Jurkat, Clone E6-1 (cell line): ENCODE data around the gene SLC37A1. TPM values are rescaled to one million over a fixed set of nuclear protein-coding genes. Genes with fewer than 3 reads are reported as not detected.
"Not testable (repeated sequence)": the region's sequence is repeated elsewhere in the genome, so short reads cannot be mapped to it uniquely, and the experiment has no call there.

Experiments
- DNase-seq: peaks from one replicate; pipeline ENCODE4 v3.0.0-alpha.2; 2011; ENCODE audit warnings: low read depth, low spot score
- H3K4me3 ChIP-seq: 2 replicates; pipeline ENCODE4 v1.5.1; 2011; ENCODE audit warnings: mild to moderate bottlenecking, low read length, control low read depth, moderate library complexity
- polyA plus RNA-seq: library from polyadenylated mRNA; unstranded; fragments of >200 nt; gene quantifications from one replicate; pipeline ENCODE4 v1.2.1, GENCODE V29; 2012; ENCODE audit warnings: missing spikeins; ENCODE audit not compliant: insufficient read length, insufficient read depth

The SLC37A1 gene
- polyA plus RNA-seq, result 13.1 TPM

DNA sequence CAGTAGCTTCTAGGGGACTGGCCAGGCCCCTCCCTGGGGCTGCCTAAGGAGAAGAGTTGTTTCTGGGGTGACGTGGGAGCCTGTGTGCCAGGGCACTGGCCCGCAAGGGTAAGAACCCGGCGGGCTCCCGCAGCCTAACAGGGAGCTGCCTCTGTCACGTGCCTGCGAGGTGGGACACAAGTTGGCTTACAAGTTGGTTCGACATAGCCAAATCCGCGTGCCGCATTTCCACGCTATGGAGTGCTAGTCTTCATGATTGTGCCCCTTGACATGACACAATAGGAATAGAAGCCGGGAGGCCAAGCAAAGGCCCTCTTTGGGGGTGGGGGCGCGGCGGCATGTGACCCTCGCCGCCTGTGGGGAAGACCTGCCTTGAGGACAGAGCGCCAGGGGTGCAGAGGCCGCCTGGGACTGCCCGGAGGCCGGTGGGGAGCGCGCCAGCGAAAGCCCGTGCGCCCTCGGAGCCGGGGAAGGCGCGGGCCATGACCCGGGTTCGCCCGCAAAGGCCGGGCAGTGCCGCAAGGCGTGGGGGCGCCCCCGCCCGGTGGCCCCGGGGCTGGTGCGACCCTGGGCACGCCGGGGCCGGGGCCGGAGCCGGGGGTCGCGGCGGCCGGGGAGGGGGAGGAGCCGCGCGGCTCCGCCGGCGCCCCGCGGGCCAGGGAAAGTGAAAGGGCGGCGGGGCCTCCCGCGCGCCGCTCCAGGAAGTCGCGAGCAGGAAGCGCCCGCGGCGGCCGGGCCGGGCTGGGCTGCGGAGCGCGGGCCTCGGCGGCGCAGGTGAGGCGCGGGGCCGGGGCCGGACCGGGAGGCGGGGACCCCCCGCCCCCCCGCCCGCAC lies at the start of gene SLC37A1:
Gene SLC37A1, plus strand, starts transcription at position 702 of the 834 bp plus-strand sequence. CDS start 4,603 bp downstream, outside the sequence.
- H3K4me3 ChIP-seq, result peak within 1 kb of the TSS; percentile 62
- no peak for DNase-seq

DNA sequence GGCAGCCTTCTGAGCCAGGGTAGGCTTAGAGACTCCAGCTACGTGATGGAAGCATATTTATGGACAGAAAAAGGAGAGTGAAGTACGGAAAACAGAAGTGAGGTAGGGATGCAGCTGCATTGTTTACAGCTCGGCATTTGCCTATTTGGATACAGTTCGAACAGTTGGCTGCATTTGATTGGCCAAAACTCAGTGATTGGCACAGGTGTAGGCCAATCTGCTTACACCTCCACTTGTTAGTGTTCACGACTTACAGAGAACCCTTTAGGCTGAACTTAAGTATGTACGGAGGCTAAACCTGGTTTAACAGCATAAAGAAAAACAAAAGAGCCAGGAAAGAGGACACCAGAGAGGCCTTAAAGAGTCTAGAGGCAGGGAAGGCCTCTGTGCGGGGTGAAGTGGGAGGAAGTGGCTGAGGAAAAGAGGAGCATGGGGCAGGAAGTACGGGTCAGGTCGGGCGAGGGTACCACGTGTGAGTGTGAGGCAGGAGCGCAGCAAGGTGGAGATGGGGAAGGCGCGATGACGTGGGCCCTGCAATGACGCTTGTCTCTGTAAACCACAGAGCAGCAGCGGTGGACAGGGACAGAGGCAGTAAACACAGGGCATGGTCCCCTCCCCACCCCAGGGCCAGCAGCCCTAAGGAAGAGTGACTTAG lies 49.7 kb upstream of the SLC37A1 start:
- peak; percentile 96 for DNase-seq
- H3K4me3 ChIP-seq, result peak overlapping the region; percentile 23

DNA sequence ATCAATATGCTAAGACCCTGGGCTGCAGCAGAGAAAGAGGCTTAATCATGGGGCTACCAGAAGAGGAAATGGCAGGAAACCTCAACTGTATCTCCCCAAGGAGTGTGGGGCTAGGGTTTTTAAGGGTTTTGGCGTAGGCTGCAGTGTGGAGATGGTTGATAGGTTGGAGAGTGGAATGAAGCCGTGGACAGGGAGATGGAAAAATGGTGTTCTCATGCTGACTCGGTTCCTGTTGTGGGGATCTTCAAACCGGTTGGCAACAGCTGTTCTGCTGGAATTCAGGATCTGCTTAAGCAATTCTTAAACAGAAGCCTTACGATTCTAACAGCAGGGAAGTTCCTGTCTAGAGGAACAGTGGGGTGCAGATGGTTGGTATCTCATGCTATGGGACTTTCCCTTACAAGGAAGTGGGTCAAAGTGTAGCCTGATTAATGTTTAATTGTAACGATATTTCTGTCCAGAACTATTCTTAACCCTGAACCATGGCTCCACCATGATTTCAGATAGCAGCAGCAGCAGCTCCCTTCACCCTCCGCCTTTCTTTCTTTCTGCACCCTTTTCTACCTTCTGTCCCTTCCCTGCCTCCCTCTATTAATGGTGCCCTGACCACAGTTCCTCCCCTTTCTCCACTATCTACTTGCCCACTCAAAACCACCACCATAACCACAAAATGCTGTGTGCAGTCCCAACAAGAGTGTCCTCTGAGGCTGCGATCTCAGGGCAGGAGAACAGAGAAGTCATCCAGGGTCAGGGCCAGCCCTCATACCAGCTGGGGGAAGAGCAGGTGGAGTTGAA lies 48.4 kb upstream of the SLC37A1 start:
- peak; percentile 47 for DNase-seq
- H3K4me3 ChIP-seq, result no peak overlapping the region

DNA sequence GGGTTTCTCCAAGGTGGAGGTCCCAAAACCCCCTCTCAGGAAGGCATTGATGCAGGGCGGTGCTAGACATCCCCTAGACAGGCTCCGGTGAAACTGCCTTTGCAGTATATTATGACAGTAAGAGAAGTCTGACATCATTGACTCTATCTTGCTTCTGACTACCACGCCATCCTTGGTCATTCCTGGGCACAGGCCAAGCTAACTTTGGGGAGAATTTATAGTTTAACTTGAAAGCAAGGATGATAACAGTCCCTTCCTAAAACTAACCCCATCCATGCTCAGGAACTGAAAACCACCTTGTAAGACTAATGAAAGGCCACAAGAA lies 47.9 kb upstream of the SLC37A1 start:
- H3K4me3 ChIP-seq, result no peak overlapping the region
- DNase-seq, result no peak

DNA sequence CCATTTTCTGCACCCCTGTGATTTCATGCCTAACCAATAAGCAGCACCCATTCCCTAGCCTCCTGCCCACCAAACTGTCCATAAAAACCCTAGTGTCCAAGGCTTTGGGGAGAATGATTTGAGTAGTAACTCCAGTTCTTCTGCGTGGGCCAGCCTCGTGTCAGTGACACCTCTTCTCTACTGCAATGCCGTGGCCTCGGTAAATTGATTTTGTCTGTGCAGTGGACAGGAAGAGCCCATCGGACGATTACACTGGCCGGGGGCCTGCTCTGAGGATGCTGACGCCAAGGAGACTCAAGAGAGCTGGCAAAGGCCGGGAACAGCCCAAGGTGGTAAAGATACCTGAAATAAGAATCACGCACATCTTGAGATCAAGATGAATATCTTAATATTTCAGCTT lies 47.0 kb upstream of the SLC37A1 start:
- no peak overlapping the region for H3K4me3 ChIP-seq
- DNase-seq, result no peak

DNA sequence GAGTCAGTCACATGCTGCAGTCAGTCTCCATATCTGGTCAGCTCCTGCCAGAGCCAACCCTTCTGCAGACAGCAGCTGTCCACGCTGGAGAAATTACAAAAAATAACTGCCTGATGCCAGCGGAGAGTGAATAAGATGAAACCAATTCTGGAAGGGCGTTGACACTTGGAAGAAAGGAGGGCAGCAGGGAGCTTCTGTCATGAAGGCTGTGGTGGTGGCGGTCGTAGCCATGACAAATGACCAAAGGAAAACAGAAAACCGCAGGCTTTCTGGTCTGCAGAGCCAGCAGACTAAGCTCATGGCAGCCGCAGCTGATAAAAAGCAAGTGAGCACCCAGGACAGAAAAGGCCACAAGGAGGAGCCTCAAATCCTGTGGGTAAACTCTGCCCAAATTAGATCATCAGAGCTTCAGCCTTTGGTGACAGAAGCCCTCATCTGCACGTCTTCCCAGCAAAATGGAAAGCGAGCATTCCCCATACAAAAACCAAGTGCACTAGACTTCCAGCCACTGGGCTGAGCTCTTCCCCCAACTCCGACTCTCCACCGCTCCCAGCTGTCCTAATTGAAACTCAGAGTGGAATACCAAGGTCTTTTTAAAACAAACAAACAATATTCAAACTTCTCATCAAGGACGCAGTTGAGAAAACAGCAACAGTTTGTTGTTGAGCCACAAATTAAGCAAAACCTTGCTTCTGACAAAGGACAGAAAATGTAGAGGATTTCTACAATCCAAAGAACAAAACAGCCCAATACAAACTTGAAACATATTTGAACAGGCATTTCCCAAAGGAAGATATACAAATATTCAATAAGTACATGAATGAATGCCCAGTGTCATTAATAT lies 46.3 kb upstream of the SLC37A1 start:
- no peak overlapping the region for H3K4me3 ChIP-seq
- peak; percentile 57 for DNase-seq

DNA sequence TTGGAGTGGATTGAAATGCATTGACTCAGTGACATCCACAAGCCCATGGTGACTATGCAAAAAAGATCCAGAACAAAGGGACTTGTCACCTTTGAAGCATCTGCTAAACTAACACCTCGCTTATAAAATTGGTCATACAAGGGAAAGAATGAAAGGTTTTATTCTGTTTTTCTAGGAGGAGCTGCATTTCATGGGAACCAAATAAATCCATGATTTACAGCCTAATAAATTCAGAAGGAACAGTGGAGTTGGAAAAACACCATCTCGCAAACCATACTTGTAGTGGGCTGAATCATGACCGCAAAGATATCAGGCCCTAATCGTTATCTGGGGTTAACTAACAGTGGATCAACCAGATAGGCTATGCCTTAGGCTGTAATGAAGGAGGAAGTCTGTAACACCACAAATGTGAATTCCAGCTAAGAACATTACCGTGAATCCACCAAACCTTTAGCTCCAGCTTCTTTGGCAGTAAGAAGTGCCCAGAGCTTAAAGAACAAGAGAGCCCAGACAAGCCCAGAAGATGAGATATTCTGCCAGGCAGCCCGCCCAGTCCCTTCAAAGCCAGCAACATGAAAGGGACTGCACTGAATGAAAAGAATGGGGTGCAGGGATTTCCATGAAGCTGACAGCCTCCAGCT lies 45.0 kb upstream of the SLC37A1 start:
- DNase-seq, result no peak
- H3K4me3 ChIP-seq, result no peak overlapping the region

DNA sequence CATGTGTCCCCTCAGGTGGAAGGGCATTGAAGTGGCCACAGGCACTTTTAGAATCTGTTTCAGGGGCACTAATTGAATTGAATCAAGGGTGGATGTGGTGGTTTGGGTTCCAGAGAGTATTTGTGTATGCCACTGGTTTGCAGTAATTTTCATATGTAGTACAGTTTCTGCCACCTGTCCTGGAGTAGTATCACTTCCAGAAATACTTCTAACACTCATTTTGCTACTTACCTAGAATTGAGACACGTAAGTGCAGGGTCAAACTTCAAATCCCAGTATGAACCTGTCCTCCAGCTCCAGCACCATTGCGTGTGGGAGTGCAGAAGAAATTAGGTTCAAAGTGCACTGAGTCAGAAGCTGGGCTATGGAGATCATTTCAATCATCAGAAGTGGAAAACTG lies 44.4 kb upstream of the SLC37A1 start:
- no peak for DNase-seq
- H3K4me3 ChIP-seq, result no peak overlapping the region

DNA sequence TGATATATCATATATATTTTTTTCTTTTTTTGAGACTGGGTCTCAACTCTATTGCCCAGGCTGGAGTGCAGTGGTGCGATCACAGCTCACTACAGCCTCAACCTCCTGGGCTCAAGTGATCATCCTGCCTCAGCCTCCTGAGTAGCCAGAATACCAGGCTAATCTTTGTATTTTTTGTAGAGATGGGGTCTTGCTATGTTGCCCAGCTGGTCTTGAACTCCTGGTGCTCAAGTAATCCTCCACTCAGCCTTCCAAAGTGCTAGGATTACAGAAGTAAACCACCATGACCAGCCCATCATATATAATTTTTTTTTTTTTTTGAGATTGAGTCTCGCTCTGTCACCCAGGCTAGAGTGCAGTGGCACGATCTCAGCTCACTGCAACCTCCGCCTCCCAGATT lies 43.9 kb upstream of the SLC37A1 start:
- DNase-seq, H3K4me3 ChIP-seq: not testable (repeated sequence)

DNA sequence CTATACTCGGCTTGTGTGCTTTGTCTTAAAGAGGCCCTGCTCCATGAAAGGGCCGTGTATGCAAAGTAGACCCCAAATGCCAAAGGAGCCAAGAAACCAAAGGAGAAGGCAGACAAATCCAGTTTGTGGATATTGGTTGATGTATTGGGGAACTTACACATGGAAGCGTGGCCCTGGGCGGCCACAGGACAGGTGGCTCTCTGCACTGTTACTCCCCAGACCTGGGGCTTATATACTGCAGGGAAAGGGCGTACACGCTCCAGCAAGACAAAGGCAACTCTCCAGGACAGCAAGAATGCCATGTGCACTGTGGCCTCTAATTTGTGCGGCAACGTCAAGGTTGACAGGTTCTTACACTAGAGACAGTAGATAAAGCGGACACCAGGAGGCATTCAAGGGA lies 42.4 kb upstream of the SLC37A1 start:
- no peak overlapping the region for H3K4me3 ChIP-seq
- DNase-seq, result no peak

DNA sequence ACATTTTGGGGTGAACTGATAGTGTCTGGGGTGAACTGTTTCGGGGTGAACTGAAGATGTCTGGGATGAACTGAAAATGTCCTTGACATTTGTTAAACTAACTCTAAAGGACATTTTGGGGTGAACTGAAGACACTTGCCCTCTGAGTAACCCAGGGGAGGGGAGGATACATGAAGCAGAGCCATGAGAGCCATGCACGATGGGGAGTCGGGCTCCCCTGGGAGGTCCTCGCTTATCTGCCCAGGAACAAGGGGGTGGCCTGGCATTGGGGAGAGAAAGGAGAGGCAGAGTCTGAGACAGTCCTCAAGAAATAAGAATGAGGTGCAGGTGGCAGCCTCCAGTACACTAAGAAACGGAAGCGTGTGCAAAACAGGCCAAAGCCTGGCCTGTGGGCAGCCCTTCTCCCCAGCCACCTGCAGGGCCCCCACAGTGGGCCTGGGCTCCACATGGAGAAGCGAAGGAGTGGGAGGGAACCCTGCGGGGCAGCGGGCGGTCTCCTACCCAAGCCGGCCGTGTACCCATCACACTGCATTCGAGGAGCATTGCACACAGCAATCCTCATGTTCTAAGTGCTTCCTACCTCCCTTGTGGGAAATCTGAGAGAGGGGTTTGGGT lies 41.8 kb upstream of the SLC37A1 start:
- no peak overlapping the region for H3K4me3 ChIP-seq
- DNase-seq, result no peak

DNA sequence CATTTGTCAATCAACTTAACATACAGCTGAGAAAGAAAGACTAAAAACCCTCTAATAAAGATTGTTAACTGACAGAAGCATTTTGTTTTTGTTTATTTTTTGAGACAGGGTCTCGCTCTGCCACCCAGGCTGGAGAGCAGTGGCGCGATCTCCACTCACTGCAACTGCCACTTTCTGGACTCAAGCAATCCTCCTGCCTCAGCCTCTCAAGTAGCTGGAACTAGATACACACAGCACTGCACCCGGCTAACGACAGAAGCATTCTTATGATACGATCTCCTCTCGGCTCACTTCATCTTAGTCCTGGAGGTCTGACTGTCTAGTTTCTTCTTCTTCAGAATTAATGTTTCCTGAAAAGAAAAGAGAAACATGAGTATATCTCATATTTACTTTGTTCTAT lies 41.1 kb upstream of the SLC37A1 start:
- DNase-seq, result no peak
- H3K4me3 ChIP-seq, result no peak overlapping the region

DNA sequence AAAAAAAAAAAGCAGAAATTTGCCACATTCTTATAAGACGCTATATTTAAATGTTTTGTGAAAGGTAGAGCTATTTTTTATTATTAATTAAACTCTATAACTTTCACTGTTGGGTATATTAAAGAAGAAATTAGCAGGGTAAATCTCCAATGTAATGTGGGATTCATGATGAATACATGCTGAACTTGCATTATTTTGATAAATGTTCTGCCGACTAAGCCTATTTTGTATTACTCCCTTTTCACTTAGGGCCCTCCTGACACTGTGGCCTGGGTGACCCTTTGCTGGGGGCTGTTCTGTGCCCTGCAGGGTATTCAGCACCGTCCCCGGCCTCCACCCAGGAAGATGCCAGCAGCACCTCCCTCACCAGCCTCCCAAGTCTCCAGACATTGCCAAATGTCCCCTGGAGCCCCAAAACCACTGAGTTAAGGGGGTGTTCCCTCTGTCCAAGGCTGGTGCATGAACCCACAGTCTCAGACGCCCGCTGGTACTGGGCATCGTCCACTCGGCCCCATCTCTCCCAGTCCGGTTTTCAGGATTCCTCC lies 40.1 kb upstream of the SLC37A1 start:
- DNase-seq, result no peak

DNA sequence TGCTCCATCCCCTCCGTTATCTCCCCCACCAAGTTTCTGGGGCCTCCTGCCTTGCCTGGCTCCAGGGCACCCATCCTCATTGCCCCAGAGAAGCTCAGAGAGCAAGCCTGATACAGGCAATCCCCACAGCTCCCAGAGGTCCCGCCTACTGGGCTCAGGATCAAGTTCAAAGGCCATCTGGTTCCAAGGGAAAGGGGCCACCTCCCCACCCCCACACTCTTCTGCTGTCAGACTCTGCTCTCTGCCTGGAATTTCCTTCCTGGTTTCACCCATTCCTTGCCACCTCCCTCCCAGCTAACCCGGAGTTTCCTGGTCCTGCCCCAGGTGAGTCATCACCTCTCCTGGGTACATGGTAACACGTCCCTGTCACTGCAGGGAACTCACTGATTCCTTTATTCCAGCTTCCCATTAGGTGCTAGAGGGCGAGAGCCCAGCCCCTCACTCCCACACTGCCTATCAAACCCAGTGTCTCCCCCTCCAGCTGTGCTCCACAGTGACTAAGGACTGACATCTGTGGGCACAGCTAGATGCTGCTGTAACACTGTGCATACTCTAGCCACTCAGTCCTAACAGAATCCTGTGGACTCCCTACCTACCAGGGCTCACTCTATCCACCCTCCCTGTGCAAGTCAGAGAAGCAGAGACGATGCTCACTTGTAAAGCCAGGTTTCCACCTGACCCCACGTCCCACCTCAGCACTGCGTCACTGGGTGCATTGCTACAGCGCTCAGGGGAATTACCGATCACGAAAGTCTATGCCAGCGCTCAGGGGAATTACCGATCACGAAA lies 39.4 kb upstream of the SLC37A1 start:
- no peak overlapping the region for H3K4me3 ChIP-seq
- no peak for DNase-seq

More for the DNA sequence above, 40.1 kb upstream of the SLC37A1 start:
- no peak overlapping the region for H3K4me3 ChIP-seq

DNA sequence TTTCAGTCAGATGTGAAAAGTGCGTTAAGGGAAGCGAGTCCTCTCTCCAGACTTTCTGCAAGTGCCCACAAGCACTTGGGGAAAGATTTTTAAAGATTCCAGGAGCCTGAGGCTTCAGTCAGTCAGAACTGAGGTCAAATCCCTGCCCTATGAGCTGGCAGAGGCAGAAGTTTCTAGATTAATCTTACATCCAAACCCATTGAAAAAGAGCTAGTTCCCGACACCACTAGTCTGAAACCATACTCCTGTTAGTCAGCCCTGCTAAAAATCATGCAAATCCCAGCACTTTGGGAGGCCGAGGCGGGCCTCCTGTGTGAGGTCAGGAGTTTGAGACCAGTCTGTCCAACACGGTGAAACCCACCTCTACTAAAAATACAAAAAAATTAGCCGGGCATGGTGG lies 38.6 kb upstream of the SLC37A1 start:
- no peak overlapping the region for H3K4me3 ChIP-seq
- DNase-seq, result no peak

DNA sequence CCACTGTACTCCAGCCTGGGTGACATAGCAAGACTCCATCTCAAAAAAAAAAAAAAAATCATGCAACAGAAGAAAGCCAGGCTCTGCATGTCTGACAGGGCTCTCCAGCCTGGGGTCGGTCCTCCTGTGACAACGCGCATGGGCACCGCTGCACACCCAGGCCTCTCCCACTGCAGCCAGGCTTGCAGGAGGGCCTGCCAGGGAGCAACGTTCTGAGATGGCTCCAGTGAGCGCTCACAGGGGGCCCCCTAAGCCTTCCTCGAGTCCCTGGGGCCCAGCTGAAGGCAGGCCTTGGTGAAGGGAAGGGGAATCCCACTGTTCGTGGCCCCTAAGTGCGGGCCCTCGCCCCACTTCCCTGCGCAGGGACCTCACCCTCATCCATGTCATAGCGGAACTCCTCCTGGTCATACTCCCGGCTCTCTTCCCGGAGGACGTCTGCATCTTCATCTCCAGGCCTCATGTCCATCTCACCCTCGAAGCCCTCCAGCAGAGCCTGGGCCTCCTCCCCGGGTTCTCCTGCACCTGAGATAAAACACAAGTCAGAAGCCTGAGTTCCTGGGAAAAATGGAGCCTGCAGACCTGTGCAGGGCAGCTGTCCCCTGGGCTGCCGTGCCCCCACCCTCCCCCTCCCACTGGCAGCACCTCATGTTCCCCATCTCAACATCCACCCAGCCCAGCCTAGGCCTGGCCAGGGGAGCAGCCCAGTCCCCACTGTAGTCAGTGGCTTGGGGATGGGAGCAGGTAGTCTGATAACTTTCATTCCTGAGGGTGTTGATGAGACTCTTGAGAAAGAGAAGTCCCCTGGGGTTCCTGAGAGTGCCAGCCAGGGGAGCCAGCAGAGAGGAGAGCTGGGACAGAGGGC lies 37.9 kb upstream of the SLC37A1 start:
- DNase-seq, result no peak
- H3K4me3 ChIP-seq, result no peak overlapping the region
